GM23248 (cell line): ENCODE results near the gene PSME4. TPM values are rescaled to one million over a fixed set of nuclear protein-coding genes. Genes with fewer than 3 reads are reported as not detected.

Experiments used
- DNase-seq: peaks from one replicate; pipeline ENCODE4 v3.0.0-alpha.2; 2015
- H2AFZ ChIP-seq: fragments of 200-600 bp; sonication (generic); 2 replicates; pipeline ENCODE4 v1.6.1; 2016; ENCODE audit warnings: antibody characterized with exemption
- H3F3A ChIP-seq: fragments of 200-600 bp; sonication (generic); 2 replicates; pipeline ENCODE4 v1.6.1; 2016; ENCODE audit warnings: mild to moderate bottlenecking, antibody characterized with exemption, mixed run types; ENCODE audit not compliant: insufficient read depth
- H3K27ac ChIP-seq: fragments of 200-600 bp; sonication (generic); 2 replicates; pipeline ENCODE4 v1.5.1; 2016; ENCODE audit warnings: mild to moderate bottlenecking
- H3K27me3 ChIP-seq: fragments of 200-600 bp; sonication (generic); replicated peaks from 2 replicates; pipeline ENCODE4 v1.6.1; 2016; ENCODE audit warnings: mild to moderate bottlenecking; ENCODE audit not compliant: insufficient read depth
- H3K36me3 ChIP-seq: fragments of 200-600 bp; sonication (generic); 2 replicates; pipeline ENCODE4 v1.6.1; 2016; ENCODE audit warnings: low read depth, mild to moderate bottlenecking
- H3K4me1 ChIP-seq: fragments of 200-600 bp; sonication (generic); 2 replicates; pipeline ENCODE4 v1.6.1; 2016; ENCODE audit warnings: mild to moderate bottlenecking; ENCODE audit not compliant: insufficient read depth
- H3K4me2 ChIP-seq: fragments of 200-600 bp; sonication (generic); one replicate; pipeline ENCODE4 v1.6.1; 2016; ENCODE audit warnings: mild to moderate bottlenecking; ENCODE audit not compliant: unreplicated experiment
- H3K4me3 ChIP-seq: fragments of 200-600 bp; sonication (generic); 2 replicates; pipeline ENCODE4 v1.5.1; 2016; ENCODE audit warnings: mild to moderate bottlenecking
- H3K79me2 ChIP-seq: fragments of 200-600 bp; sonication (generic); 2 replicates; pipeline ENCODE4 v1.6.1; 2016; ENCODE audit warnings: mild to moderate bottlenecking; ENCODE audit not compliant: insufficient read depth
- H3K9ac ChIP-seq: fragments of 200-600 bp; sonication (generic); 2 replicates; pipeline ENCODE4 v1.6.1; 2016; ENCODE audit warnings: mild to moderate bottlenecking
- H3K9me2 ChIP-seq: fragments of 200-600 bp; sonication (generic); 2 replicates; pipeline ENCODE4 v1.6.1; 2016; ENCODE audit warnings: mixed run types, mild to moderate bottlenecking, moderate library complexity; ENCODE audit not compliant: insufficient read depth
- H3K9me3 ChIP-seq: fragments of 200-600 bp; sonication (generic); one replicate; pipeline ENCODE4 v1.6.1; 2017; ENCODE audit warnings: low read depth
- H4K20me1 ChIP-seq: fragments of 200-600 bp; sonication (generic); 2 replicates; pipeline ENCODE4 v1.6.0; 2016; ENCODE audit not compliant: insufficient read depth
- EZH2 ChIP-seq: fragments of 200-600 bp; sonication (generic); IDR thresholded peaks from 2 replicates; pipeline ENCODE4 v1.6.1; 2018; ENCODE audit warnings: antibody characterized with exemption, mild to moderate bottlenecking; ENCODE audit not compliant: insufficient read depth, poor library complexity, severe bottlenecking
- EZH2phosphoT487 ChIP-seq: fragments of 200-600 bp; sonication (generic); IDR thresholded peaks from 2 replicates; pipeline ENCODE4 v1.6.1; 2018; ENCODE audit warnings: antibody characterized with exemption, moderate library complexity, mild to moderate bottlenecking, low read depth; ENCODE audit not compliant: insufficient read depth
- WGBS, 2 experiments: methylation state at CpG; one replicate each; pipeline ENCODE4 v1.1.6; 2015 to 2017; ENCODE audit warnings: low lambda C conversion rate in 2 of 2, low coverage in 1 of 2; ENCODE audit errors: missing lambda C conversion rate in 2 of 2; 5-methylcytosine and 5-hydroxymethylcytosine counted together
- in situ Hi-C: fragments of 300-500 bp; cut with MboI; formaldehyde crosslinking; loops from 2 replicates; pipeline ENCODE4 v1.15.0; 2020
- microRNA-seq: library from miRNA; unstranded; fragments of <30 nt; microRNA quantifications from one replicate; pipeline ENCODE4, GENCODE V29; 2016; ENCODE audit warnings: borderline number of aligned reads
- polyA plus RNA-seq: library from polyadenylated mRNA; unstranded; fragments of >200 nt; fragmentation: Nextera tagmentation; extraction: Ambion mirVana; gene quantifications from 2 replicates; pipeline ENCODE4 v1.2.1, GENCODE V29; 2016
- small RNA-seq: library from RNA; depleted of rRNA; stranded (forward); fragments of <200 nt; gene quantifications from one replicate; pipeline ENCODE3, GENCODE V24; 2014; ENCODE audit warnings: low read depth, low replicate concordance
- total RNA-seq: library from RNA; depleted of rRNA; stranded (reverse); fragments of >200 nt; shearing (Covaris generic); gene quantifications from 2 replicates; pipeline ENCODE4 v1.2.3, GENCODE V29; 2014; rRNA removed

PSME4 gene
- total and polyA plus RNA-seq, 2 experiments from 2014 or later, result 16.2 to 29.3 TPM

DNA sequence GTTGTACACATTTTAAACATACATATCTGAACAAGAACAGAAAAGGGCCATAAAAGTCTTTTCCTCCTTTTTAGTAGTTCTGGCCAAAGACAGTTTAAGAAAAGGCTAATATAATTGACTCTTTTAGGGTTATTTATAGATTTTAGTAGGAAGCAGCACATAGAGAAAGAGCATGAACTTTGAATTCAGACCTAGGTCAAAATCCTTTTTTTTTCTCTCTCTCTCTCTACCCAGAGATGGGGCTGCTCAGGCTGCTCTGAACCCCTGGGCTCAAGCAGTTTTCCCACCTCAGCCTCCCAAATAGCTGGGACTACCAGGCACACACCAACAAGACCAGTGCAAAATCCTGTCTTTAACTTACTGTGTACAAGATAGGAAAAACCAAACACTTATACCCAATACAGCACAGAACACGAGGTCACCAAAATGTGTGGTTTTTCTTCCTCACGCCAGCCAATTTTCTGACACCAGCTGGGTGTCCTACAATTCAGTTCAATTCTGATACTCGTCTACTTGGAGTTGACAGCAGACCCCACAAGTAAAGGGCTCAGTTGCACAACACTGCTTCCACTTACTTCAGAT, 151.8 kb downstream of the PSME4 start:
- Histone ChIP-seq H3F3A (no peaks in the 10 kb centered on the region), H3K4me3 (no peak overlapping the region), H3K27ac (no peak overlapping the region), H3K4me1 (no peaks in the 10 kb centered on the region), H3K36me3 (peaks cover 35% of the 10 kb centered on the region), H3K9ac (no peak overlapping the region), H3K9me2 (no peaks in the 10 kb centered on the region), H2AFZ (no peak overlapping the region), H3K9me3 (no peaks in the 10 kb centered on the region), H3K4me2 (no peak overlapping the region), H3K79me2 (no peaks in the 10 kb centered on the region), H4K20me1 (no peaks in the 10 kb centered on the region), H3K27me3 (no peaks in the 10 kb centered on the region)
- DNase-seq, result no peak
- in situ Hi-C loops, result no loop called here
- 82 to 85% methylated on average over 3 of the region's 3 CpGs for WGBS, 2 experiments
- TF ChIP-seq EZH2phosphoT487, result no peak
- TF ChIP-seq EZH2, result no peak

Small RNAs within 50 kb of the gene (microRNA-seq; reads per million reads assigned to microRNA genes)
- 2.6 reads per million for gene MIR3682

Small RNAs within 50 kb of the gene (small RNA-seq; reads per million reads assigned to genes)
- gene MIR3682, result not detected

Other genes with a start within 250 kb of the PSME4 start
- gene CHAC2, start 203.2 kb downstream of the PSME4 start, total RNA-seq, result 4.3 and 4.6 TPM in 2 replicates
- 4.0 and 5.4 TPM in 2 replicates for gene CHAC2, start 203.2 kb downstream of the PSME4 start, polyA plus RNA-seq
- 23.0 and 51.6 TPM in 2 replicates for gene ASB3, start 184.0 kb downstream of the PSME4 start, total RNA-seq
- gene ASB3, start 184.0 kb downstream of the PSME4 start, polyA plus RNA-seq, result 18.6 and 19.9 TPM in 2 replicates
- 98.8 and 107 TPM in 2 replicates for gene ERLEC1, start 183.9 kb downstream of the PSME4 start, total RNA-seq
- gene ERLEC1, start 183.9 kb downstream of the PSME4 start, polyA plus RNA-seq, result 109 and 110 TPM in 2 replicates
- 0.43 and 2.1 TPM in 2 replicates for gene GPR75, start 111.0 kb downstream of the PSME4 start, total RNA-seq
- gene GPR75, start 111.0 kb downstream of the PSME4 start, polyA plus RNA-seq, result 0.16 and 0.23 TPM in 2 replicates
- 6.7 and 16.6 TPM in 2 replicates for gene ACYP2, start 144.6 kb upstream of the PSME4 start, total RNA-seq
- gene ACYP2, start 144.6 kb upstream of the PSME4 start, polyA plus RNA-seq, result 41.6 and 42.7 TPM in 2 replicates